ENCODE measurements around the gene ZC3H14. TPM values are rescaled to one million over a fixed set of nuclear protein-coding genes. Genes with fewer than 3 reads are reported as not detected.

The ZC3H14 gene
- polyA plus RNA-seq, 3 donors = 18.9 to 30.2 (median 27.1) TPM

GRCh38 chr14:88515499-88516221 lies 47.2 kb upstream of the ZC3H14 start:
- H3K36me3 ChIP-seq (replicated peaks in 1 of 2; ENCODE audit: control insufficient read depth in 1 of 2, insufficient read depth in 2 of 2, low read length in 2 of 2) = no peaks in the 10 kb centered on the region
- intact Hi-C loops (cut with micrococcal nuclease) = no loop called here
- Mint-ChIP-seq H3K4me3 (no peak overlapping the region), H3K4me1 (no peaks in the 10 kb centered on the region), H3K27ac (no peak overlapping the region), H3K9me3 (no peaks in the 10 kb centered on the region), H3K27me3 (ENCODE audit: low read depth in 3 of 3) (peaks cover 0 to 3% (median 3%) of the 10 kb centered on the region in 3 donors), H3K36me3 (no peaks in the 10 kb centered on the region)
- H3K27me3 ChIP-seq (ENCODE audit: control insufficient read depth in 2 of 2, insufficient read depth in 2 of 2, low read length in 2 of 2) = no peaks in the 10 kb centered on the region
- H3K4me2 ChIP-seq (replicated peaks; ENCODE audit: extremely low read depth, low read length, poor library complexity, severe bottlenecking) = no peak overlapping the region
- H3K27ac ChIP-seq (ENCODE audit: low read depth in 1 of 2, low read length in 2 of 2) = no peak overlapping the region
- no peak overlapping the region for H3K9ac ChIP-seq (ENCODE audit: insufficient read depth, low read length, poor library complexity, severe bottlenecking)
- TF ChIP-seq CTCF (IDR thresholded peaks at IDR 0.05) = no peak
- no peaks in the 10 kb centered on the region for H3K79me2 ChIP-seq (ENCODE audit: insufficient read depth, low read length)
- no peaks in the 10 kb centered on the region for H3K4me1 ChIP-seq (ENCODE audit: control insufficient read depth in 1 of 2, insufficient read depth in 2 of 2, low read length in 2 of 2)
- no peaks in the 10 kb centered on the region for H4K20me1 ChIP-seq (ENCODE audit: insufficient read depth, low read length)
- H2AFZ ChIP-seq (ENCODE audit: insufficient read depth, low read depth, low read length, poor library complexity, severe bottlenecking) = no peak overlapping the region
- H3K4me3 ChIP-seq (replicated peaks in 1 of 3; ENCODE audit: low read depth in 2 of 3, low read length in 3 of 3) = no peak overlapping the region
- no peaks in the 10 kb centered on the region for H3K9me3 ChIP-seq (replicated peaks in 1 of 2; ENCODE audit: control insufficient read depth in 1 of 2, insufficient read depth in 1 of 2, low read length in 2 of 2)
- no peak for DNase-seq
- no CpG with 5 or more reads among the region's 1 CpG for WGBS (ENCODE audit: insufficient coverage)

- H3K4me1 Mint-ChIP-seq = no peaks in the 10 kb centered on the region
- Histone ChIP-seq H3K36me3 (replicated peaks in 1 of 2; ENCODE audit: control insufficient read depth in 1 of 2, insufficient read depth in 2 of 2, low read length in 2 of 2) (no peaks in the 10 kb centered on the region), H3K9ac (ENCODE audit: insufficient read depth, low read length, poor library complexity, severe bottlenecking) (no peak overlapping the region), H3K27ac (ENCODE audit: low read depth in 1 of 2, low read length in 2 of 2) (no peak overlapping the region), H3K9me3 (replicated peaks in 1 of 2; ENCODE audit: control insufficient read depth in 1 of 2, insufficient read depth in 1 of 2, low read length in 2 of 2) (no peaks in the 10 kb centered on the region), H3K4me1 (ENCODE audit: control insufficient read depth in 1 of 2, insufficient read depth in 2 of 2, low read length in 2 of 2) (no peaks in the 10 kb centered on the region), H4K20me1 (ENCODE audit: insufficient read depth, low read length) (no peaks in the 10 kb centered on the region), H3K4me2 (replicated peaks; ENCODE audit: extremely low read depth, low read length, poor library complexity, severe bottlenecking) (no peak overlapping the region), H3K27me3 (ENCODE audit: control insufficient read depth in 2 of 2, insufficient read depth in 2 of 2, low read length in 2 of 2) (no peaks in the 10 kb centered on the region), H3K4me3 (replicated peaks in 1 of 3; ENCODE audit: low read depth in 2 of 3, low read length in 3 of 3) (no peak overlapping the region), H3K79me2 (ENCODE audit: insufficient read depth, low read length) (no peaks in the 10 kb centered on the region), H2AFZ (ENCODE audit: insufficient read depth, low read depth, low read length, poor library complexity, severe bottlenecking) (no peak overlapping the region)
- DNase-seq = no peak
- intact Hi-C loops (cut with micrococcal nuclease) = no loop called here
- H3K27ac Mint-ChIP-seq = no peak overlapping the region
- H3K36me3 Mint-ChIP-seq = no peaks in the 10 kb centered on the region
- peaks cover 0 to 4% (median 0%) of the 10 kb centered on the region in 7 donors for H3K9me3 Mint-ChIP-seq
- peaks cover 0 to 3% (median 1%) of the 10 kb centered on the region in 3 donors for H3K27me3 Mint-ChIP-seq (ENCODE audit: low read depth in 3 of 3)
- WGBS (ENCODE audit: insufficient coverage) = 95% methylated on average over 3 of the region's 7 CpGs
- no peak overlapping the region for H3K4me3 Mint-ChIP-seq
- TF ChIP-seq CTCF (IDR thresholded peaks at IDR 0.05) = no peak
These were observed 45.9 kb upstream of the ZC3H14 start for GRCh38 chr14:88516861-88517357.
